CD8-positive, alpha-beta memory T cell (primary cell): ENCODE results near the gene COMP. TPM values are rescaled to one million over a fixed set of nuclear protein-coding genes. Genes with fewer than 3 reads are reported as not detected.
"Not testable (repeated sequence)": the region's sequence is repeated elsewhere in the genome, so short reads cannot be mapped to it uniquely, and the experiment has no call there.

ENCODE experiments used
- CTCF ChIA-PET: fragments of 350-600 bp; sonication (Branson Sonifier 250); formaldehyde crosslinking; loops from one replicate; lab custom pipeline; 2021; ENCODE audit warnings: antibody characterized with exemption; lab: Charles Lee
- POLR2A ChIA-PET: fragments of 350-600 bp; sonication (Branson Sonifier 250); formaldehyde crosslinking; loops from one replicate; lab custom pipeline; 2021; ENCODE audit warnings: antibody characterized with exemption; lab: Charles Lee
- DNase-seq, 5 donors: peaks; one replicate each; pipeline versions ENCODE4 v3.0.0 to v3.0.0-alpha.2; 2020 to 2022; ENCODE audit warnings: mixed read lengths in 1 of 5
- H3K27ac ChIP-seq: one replicate; pipeline ENCODE4 v1.7.0; 2013; ENCODE audit warnings: low read depth, mild to moderate bottlenecking, low read length, moderate library complexity
- H3K27me3 ChIP-seq: 2 replicates; pipeline ENCODE4 v1.7.0; 2013; ENCODE audit warnings: low read length, mild to moderate bottlenecking; ENCODE audit not compliant: insufficient read depth, poor library complexity, severe bottlenecking
- H3K36me3 ChIP-seq: 2 replicates; pipeline ENCODE4 v1.7.0; 2013; ENCODE audit warnings: mild to moderate bottlenecking, low read length, moderate library complexity; ENCODE audit not compliant: insufficient read depth
- H3K4me1 ChIP-seq: 2 replicates; pipeline ENCODE4 v1.7.0; 2013; ENCODE audit warnings: mild to moderate bottlenecking, low read length, moderate library complexity; ENCODE audit not compliant: insufficient read depth
- H3K4me3 ChIP-seq: 2 replicates; pipeline ENCODE4 v1.7.0; 2013; ENCODE audit warnings: mild to moderate bottlenecking, low read length
- H3K9me3 ChIP-seq: 2 replicates; pipeline ENCODE4 v1.7.0; 2013; ENCODE audit warnings: mild to moderate bottlenecking, low read length
- H3K27ac Mint-ChIP-seq, 8 donors: one replicate each; pipeline ENCODE4 v1.8.0; 2020 to 2021; ENCODE audit warnings: mixed read lengths in 8 of 8, mild to moderate bottlenecking in 6 of 8, inconsistent platforms in 3 of 8, moderate library complexity in 3 of 8
- H3K27me3 Mint-ChIP-seq, 2 donors: one replicate each; pipeline ENCODE4 v1.8.0; 2020 to 2021; ENCODE audit warnings: mixed read lengths in 2 of 2, mild to moderate bottlenecking in 1 of 2, moderate library complexity in 1 of 2
- H3K36me3 Mint-ChIP-seq, 3 donors: one replicate each; pipeline ENCODE4 v1.8.0; 2020 to 2021; ENCODE audit warnings: mixed read lengths in 3 of 3, inconsistent platforms in 1 of 3, mild to moderate bottlenecking in 1 of 3
- H3K4me1 Mint-ChIP-seq, 3 donors: one replicate each; pipeline ENCODE4 v1.8.0; 2020 to 2021; ENCODE audit warnings: mixed read lengths in 3 of 3, inconsistent platforms in 1 of 3, mild to moderate bottlenecking in 1 of 3
- H3K4me3 Mint-ChIP-seq, 7 donors: one replicate each; pipeline ENCODE4 v1.8.0; 2020 to 2021; ENCODE audit warnings: mixed read lengths in 7 of 7, mild to moderate bottlenecking in 6 of 7, moderate library complexity in 4 of 7, inconsistent platforms in 2 of 7
- H3K9me3 Mint-ChIP-seq, 5 donors: one replicate each; pipeline ENCODE4 v1.8.0; 2020 to 2022; ENCODE audit warnings: mixed read lengths in 5 of 5, mild to moderate bottlenecking in 3 of 5, moderate library complexity in 2 of 5, inconsistent platforms in 1 of 5
- polyA plus RNA-seq: library from polyadenylated mRNA; unstranded; fragments of 300-500 nt; fragmentation: Illumina TruSeq; gene quantifications from one replicate; pipeline ENCODE4 v1.2.3, GENCODE V29; 2021
- total RNA-seq, 2 experiments: library from RNA; stranded (reverse); gene quantifications; one replicate each; pipeline ENCODE4 v1.2.3, GENCODE V29; 2021

The COMP gene
- total and polyA plus RNA-seq, 3 experiments from 2014 or later = not detected

DNA sequence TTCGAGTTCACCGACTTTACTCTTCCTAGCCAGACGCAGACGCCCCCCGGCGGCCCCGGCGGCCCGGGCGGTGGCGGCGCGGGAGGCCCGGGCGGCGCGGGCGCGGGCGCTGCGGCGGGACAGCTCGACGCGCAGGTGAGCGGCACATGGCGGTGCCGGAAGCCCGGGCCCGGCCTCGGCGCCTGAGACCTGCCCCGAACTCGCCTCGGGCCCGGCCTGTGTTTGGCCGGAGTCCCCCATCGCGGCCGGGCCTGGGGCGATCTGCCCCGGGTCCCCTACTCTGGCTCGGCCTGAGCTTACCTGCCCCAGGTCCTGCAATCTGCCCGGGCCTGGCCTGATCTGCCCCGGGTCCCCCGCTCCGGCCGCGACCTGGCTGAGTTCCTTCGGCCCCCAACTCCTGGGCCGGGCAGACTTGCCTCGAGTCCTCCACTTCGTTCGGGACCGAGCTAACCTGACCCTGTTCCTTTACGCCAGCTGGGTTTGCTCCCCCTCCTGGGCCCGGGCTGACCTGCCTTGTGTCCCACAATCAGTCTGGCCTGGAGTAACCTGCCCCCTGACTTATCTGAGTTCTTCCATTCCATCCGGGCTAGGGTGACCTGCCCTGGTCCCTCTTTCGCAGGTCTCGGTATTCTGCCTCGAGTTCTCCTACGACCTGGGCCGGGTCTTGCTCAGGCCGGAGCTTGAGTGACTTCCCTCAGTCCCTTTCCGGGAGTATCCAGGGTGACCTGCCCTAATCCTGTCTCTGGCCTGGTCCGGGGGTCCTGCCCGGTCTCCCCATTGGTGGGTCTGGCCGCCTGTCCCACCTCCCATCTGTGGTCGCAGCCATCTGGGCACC is 41.4 kb upstream of the COMP start:
- H3K4me3 Mint-ChIP-seq = peak overlapping the region; percentile 89 to 98 (median 92)
- H3K4me1 Mint-ChIP-seq = peaks cover 45 to 48% (median 47%) of the 10 kb centered on the region in 3 donors
- peaks cover 43% of the 10 kb centered on the region for H3K4me1 ChIP-seq
- ChIA-PET CTCF (interaction anchor here (0.7 to 2.7 kb wide), 7 partner anchors 9 to 414 kb away, joined by 3 to 22 read pairs (median 4); partner anchors contain the start of gene SSBP4), POLR2A (interaction anchor here (0.6 to 1.9 kb wide), 10 partner anchors 9 to 553 kb away, joined by 3 to 9 read pairs (median 4); partner anchors contain the start of genes COPE, DDX49 and UBA52)
- H3K27ac Mint-ChIP-seq = peak overlapping the region; percentile 83 to 98 (median 94)
- H3K36me3 ChIP-seq = peaks cover 17% of the 10 kb centered on the region
- H3K36me3 Mint-ChIP-seq = peaks cover 3 to 44% (median 6%) of the 10 kb centered on the region in 3 donors
- H3K27me3 ChIP-seq = no peaks in the 10 kb centered on the region
- H3K9me3 Mint-ChIP-seq = peaks cover 0 to 5% (median 0%) of the 10 kb centered on the region in 5 donors
- H3K27me3 Mint-ChIP-seq = peaks cover 7 to 9% of the 10 kb centered on the region in 2 donors
- peak overlapping the region; percentile 77 for H3K4me3 ChIP-seq
- H3K27ac ChIP-seq = peak overlapping the region; percentile 78
- peak in 1 of 5 donors; percentile 11 for DNase-seq
- no peaks in the 10 kb centered on the region for H3K9me3 ChIP-seq

DNA sequence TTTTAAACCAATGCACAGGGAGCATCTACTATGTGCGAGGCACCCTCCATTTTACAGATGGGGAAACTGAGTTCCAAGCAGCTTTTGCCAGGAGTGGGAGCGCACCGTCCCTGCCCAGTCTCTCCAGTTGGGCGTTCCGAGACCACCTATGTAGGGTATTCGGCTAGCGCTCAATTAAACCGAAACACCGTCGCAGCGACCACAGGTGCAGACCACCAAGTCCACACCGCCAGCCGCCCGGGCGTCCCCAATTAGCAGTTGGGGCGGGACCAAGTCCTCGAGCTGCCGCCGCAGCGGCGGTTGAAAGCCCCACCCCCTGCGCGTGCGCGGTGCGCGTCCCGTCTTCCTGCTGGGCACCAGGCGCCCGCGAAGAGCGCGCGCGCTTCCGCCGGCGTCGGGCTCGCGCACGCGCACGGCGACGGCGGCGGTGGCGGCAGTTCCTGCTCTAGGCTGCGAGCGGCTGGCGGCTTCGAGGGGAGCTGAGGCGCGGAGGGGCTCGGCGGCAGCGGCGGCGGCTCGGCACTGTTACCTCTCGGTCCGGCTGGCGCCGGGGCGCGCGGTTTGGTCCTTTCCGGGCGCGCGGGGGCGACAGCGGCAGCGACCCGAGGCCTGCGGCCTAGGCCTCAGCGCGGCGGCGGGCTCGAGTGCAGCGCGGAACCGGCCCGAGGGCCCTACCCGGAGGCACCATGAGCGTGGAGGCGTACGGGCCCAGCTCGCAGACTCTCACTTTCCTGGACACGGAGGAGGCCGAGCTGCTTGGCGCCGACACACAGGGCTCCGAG is 40.6 kb upstream of the COMP start, which contains the start of gene UPF1:
TSS of gene UPF1 (plus strand) at position 436 of the 782 bp plus-strand sequence. CDS start at position 687, 251 bp downstream.
- no peaks in the 10 kb centered on the region for H3K9me3 ChIP-seq
- DNase-seq = peak; percentile 95 to 98 (median 96)
- CTCF ChIA-PET = interaction anchor here (0.7 to 2.7 kb wide), 5 partner anchors 10 to 413 kb away, joined by 3 to 22 read pairs (median 4); partner anchors contain the start of gene SSBP4
- Mint-ChIP-seq H3K36me3 (peaks cover 4 to 40% (median 6%) of the 10 kb centered on the region in 3 donors), H3K9me3 (peaks cover 0 to 8% (median 0%) of the 10 kb centered on the region in 5 donors), H3K27me3 (peaks cover 8 to 9% of the 10 kb centered on the region in 2 donors), H3K4me3 (peak within 1 kb of the TSS; percentile 89 to 98 (median 92)), H3K4me1 (peaks cover 37 to 41% (median 39%) of the 10 kb centered on the region in 3 donors), H3K27ac (peak within 1 kb of the TSS; percentile 83 to 98 (median 94))
- peaks cover 39% of the 10 kb centered on the region for H3K4me1 ChIP-seq
- peaks cover 13% of the 10 kb centered on the region for H3K36me3 ChIP-seq
- POLR2A ChIA-PET = interaction anchor here (0.6 to 1.9 kb wide), 11 partner anchors 10 to 552 kb away, joined by 3 to 9 read pairs (median 3); partner anchors contain the start of genes COPE, DDX49 and UBA52
- peak within 1 kb of the TSS; percentile 78 for H3K27ac ChIP-seq
- peak within 1 kb of the TSS; percentile 82 for H3K4me3 ChIP-seq
- no peaks in the 10 kb centered on the region for H3K27me3 ChIP-seq

DNA sequence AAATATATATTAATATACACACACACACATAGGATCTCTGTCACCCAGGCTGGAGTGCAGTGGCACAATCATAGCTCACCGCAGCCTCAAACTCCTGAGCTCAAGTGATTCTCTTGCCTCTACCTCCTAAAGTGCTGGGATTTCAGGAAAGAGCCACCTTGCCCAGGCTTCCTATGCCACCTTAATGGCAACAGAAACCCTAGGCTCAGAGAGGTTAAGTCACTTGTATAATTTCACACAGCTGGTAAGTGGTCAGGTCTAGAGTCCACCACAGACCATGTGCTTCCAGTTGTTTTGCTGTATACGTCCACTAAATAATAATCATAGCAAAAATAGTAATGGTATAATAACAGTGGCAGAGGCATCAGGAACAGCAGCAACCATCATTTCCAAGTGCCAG is 39.4 kb upstream of the COMP start:
- POLR2A ChIA-PET = interaction anchor here (0.7 kb wide), 1 partner anchor 24 kb away, joined by 3 read pairs; no protein-coding TSS in a partner anchor
- H3K4me3 Mint-ChIP-seq = peak overlapping the region; percentile 34 to 91 (median 69)

DNA sequence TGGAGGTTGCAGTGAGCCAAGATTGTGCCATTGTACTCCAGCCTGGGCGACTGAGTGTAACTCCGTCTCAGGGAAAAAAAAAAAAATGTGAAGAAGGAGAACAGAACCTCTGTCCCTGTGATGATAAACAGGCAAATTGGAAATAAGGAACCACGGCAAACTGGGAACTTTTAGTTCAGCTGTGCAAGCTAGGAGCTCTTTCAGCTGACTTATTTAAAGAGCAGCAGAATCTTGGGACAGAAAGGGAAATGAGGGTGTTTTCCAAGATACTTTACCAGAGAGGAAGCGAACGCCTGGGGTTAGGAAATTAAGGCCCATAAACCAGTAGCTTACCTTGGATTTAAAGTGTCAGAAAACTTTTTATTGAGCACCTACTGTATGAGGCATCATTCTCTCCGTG is 37.7 kb upstream of the COMP start:
- CTCF ChIA-PET = no interaction called here
- Histone ChIP-seq H3K27me3 (no peaks in the 10 kb centered on the region), H3K4me3 (no peak overlapping the region), H3K9me3 (no peaks in the 10 kb centered on the region), H3K36me3 (no peaks in the 10 kb centered on the region), H3K4me1 (peaks cover 11% of the 10 kb centered on the region), H3K27ac (no peak overlapping the region)
- Mint-ChIP-seq H3K9me3 (peaks cover 0 to 8% (median 2%) of the 10 kb centered on the region in 5 donors), H3K27me3 (peaks cover 12 to 17% of the 10 kb centered on the region in 2 donors), H3K27ac (no peak overlapping the region), H3K4me3 (no peak overlapping the region), H3K36me3 (peaks cover 0 to 12% (median 4%) of the 10 kb centered on the region in 3 donors), H3K4me1 (peaks cover 10 to 12% (median 11%) of the 10 kb centered on the region in 3 donors)
- POLR2A ChIA-PET = interaction anchor here (0.5 kb wide), 1 partner anchor 333 kb away, joined by 5 read pairs; no protein-coding TSS in a partner anchor
- DNase-seq = no peak

More for the DNA sequence above, 39.4 kb upstream of the COMP start:
- H3K9me3 Mint-ChIP-seq = peaks cover 0 to 8% (median 2%) of the 10 kb centered on the region in 5 donors
- H3K36me3 ChIP-seq = peaks cover 6% of the 10 kb centered on the region
- H3K27ac Mint-ChIP-seq = peak overlapping the region in 1 of 8 donors; percentile 80
- peaks cover 28% of the 10 kb centered on the region for H3K4me1 ChIP-seq
- H3K4me1 Mint-ChIP-seq = peaks cover 27 to 28% (median 28%) of the 10 kb centered on the region in 3 donors
- peaks cover 9 to 13% of the 10 kb centered on the region in 2 donors for H3K27me3 Mint-ChIP-seq
- peaks cover 4 to 29% (median 5%) of the 10 kb centered on the region in 3 donors for H3K36me3 Mint-ChIP-seq
- DNase-seq = no peak
- CTCF ChIA-PET = interaction anchor here (2.7 kb wide), 1 partner anchor 11 kb away, joined by 22 read pairs; no protein-coding TSS in a partner anchor
- no peak overlapping the region for H3K27ac ChIP-seq
- H3K27me3 ChIP-seq = no peaks in the 10 kb centered on the region
- H3K9me3 ChIP-seq = no peaks in the 10 kb centered on the region
- H3K4me3 ChIP-seq = no peak overlapping the region

DNA sequence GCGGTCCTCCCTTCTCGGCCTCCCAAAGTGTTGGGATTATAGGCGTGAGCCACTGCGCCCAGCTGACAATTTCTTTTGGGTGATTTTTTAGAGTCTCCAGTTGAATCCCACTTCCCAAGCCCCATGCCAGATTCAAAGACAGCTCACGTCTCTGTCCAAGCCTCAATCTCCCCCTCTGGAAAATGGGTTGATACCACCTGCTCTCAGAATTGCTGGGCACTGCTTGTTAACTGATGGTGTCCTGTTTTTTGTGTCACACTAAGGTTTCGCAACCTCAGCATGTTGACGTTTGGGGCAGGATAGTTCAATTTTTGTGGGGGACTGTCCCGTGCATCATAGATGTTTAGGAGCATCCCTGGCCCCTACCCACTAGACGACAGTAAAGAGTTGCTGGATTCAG is 26.5 kb upstream of the COMP start:
- H3K36me3 Mint-ChIP-seq = no peaks in the 10 kb centered on the region
- no peaks in the 10 kb centered on the region for H3K9me3 Mint-ChIP-seq
- no peaks in the 10 kb centered on the region for H3K4me1 Mint-ChIP-seq
- no peaks in the 10 kb centered on the region for H3K9me3 ChIP-seq
- CTCF ChIA-PET = no interaction called here
- H3K36me3 ChIP-seq = no peaks in the 10 kb centered on the region
- no peak overlapping the region for H3K4me3 ChIP-seq
- H3K27ac Mint-ChIP-seq = no peak overlapping the region
- H3K4me1 ChIP-seq = no peaks in the 10 kb centered on the region
- POLR2A ChIA-PET = no interaction called here
- H3K4me3 Mint-ChIP-seq = no peak overlapping the region
- peaks cover 2 to 6% of the 10 kb centered on the region in 2 donors for H3K27me3 Mint-ChIP-seq
- DNase-seq = no peak
- no peaks in the 10 kb centered on the region for H3K27me3 ChIP-seq
- no peak overlapping the region for H3K27ac ChIP-seq

DNA sequence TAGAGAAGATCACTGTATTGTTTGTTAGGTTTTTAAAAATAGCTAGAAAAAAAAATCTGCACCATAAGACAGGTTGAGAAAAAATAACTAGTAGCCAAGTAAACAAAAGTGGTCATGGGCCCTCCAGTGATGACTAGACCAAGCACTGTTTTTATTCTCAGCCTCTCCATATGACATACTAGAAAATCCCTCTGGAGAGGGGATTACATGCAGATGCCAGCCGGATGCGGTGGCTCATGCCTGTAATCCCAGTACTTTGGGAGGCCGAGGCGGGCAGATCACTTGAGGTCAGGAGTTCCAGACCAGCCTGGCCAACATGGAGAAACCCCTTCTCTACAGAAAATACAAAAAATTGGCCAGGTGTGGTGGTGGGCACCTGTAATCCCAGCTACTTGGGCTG is 25.5 kb upstream of the COMP start:
- H3K36me3 Mint-ChIP-seq, POLR2A ChIA-PET, DNase-seq, H3K9me3 Mint-ChIP-seq, H3K27me3 ChIP-seq, H3K9me3 ChIP-seq, H3K4me3 ChIP-seq, CTCF ChIA-PET, H3K4me3 Mint-ChIP-seq, H3K36me3 ChIP-seq, H3K27ac Mint-ChIP-seq, H3K4me1 Mint-ChIP-seq, H3K27ac ChIP-seq, H3K4me1 ChIP-seq: not testable (repeated sequence)
- peaks cover 5 to 11% of the 10 kb centered on the region in 2 donors for H3K27me3 Mint-ChIP-seq

DNA sequence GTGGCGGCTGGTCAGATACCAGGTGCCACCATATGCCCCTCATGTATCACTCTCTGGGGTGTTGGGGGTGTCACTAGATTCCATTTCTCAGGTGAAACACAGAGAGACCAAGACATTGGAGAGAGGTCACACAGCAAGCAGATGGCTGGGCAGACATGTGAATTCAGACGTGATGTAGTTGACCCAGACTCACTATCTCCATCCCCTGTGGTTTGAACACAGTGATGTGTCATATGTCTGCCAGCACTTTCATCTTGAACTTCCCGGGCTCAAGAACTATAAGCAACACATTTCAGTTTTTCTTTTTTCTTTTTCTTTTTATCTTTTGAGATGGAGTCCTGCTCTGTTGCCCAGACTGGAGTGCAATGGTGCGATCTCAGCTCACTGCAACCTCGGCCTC is 24.6 kb upstream of the COMP start:
- ChIA-PET CTCF (no interaction called here), POLR2A (no interaction called here)

More for the DNA sequence above, 24.6 kb upstream of the COMP start:
- Histone ChIP-seq H3K9me3 (no peaks in the 10 kb centered on the region), H3K27ac (no peak overlapping the region), H3K4me3 (no peak overlapping the region), H3K36me3 (no peaks in the 10 kb centered on the region), H3K4me1 (no peaks in the 10 kb centered on the region), H3K27me3 (no peaks in the 10 kb centered on the region)
- DNase-seq = no peak
- H3K27ac Mint-ChIP-seq = no peak overlapping the region
- H3K36me3 Mint-ChIP-seq = no peaks in the 10 kb centered on the region
- peaks cover 5 to 11% of the 10 kb centered on the region in 2 donors for H3K27me3 Mint-ChIP-seq
- H3K4me3 Mint-ChIP-seq = no peak overlapping the region
- H3K4me1 Mint-ChIP-seq = no peaks in the 10 kb centered on the region
- H3K9me3 Mint-ChIP-seq = no peaks in the 10 kb centered on the region
